Measurements from ENCODE around the gene RUFY4.

DNA sequence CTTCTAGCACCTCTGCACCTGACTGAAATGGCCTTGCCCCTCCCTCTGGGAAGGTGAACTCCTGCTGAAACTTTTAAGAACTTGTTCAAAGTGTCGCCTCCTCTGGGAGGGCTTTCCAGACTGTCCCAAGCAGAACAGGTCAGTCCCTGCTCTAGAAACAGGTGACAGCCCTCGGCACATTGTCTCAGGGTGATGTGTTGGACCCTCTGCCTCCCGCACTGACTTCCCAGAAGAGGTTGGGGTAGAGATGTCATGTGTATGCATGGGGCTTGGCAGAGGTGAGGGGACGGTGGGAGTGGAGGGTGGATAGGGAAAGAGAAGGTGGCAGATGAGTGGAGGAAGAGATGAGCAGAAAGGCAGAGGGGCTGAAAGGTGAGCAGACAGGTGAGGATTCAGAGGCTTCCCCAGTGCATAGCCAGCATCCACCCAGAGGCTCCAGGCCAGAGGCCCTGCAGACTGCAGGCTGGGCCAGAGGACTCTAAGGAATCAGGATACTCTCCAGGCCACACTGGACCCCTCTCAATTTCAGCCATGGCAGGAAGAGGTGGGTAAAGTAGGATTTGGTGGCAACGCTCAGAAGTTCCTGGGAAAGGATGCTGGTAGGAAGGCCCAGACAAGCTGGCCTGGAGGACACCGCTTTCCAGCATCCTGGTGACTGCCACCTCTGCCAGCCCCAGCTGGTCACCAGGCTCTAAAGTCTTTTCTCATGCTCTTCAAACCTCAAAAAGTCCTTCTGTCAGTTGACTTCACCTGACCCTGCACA, 41.4 kb upstream of the RUFY4 start:
- TF ChIP-seq POLR2A (IDR thresholded peaks at IDR 0.05), result no peak
- TF ChIP-seq, protein P1, sequence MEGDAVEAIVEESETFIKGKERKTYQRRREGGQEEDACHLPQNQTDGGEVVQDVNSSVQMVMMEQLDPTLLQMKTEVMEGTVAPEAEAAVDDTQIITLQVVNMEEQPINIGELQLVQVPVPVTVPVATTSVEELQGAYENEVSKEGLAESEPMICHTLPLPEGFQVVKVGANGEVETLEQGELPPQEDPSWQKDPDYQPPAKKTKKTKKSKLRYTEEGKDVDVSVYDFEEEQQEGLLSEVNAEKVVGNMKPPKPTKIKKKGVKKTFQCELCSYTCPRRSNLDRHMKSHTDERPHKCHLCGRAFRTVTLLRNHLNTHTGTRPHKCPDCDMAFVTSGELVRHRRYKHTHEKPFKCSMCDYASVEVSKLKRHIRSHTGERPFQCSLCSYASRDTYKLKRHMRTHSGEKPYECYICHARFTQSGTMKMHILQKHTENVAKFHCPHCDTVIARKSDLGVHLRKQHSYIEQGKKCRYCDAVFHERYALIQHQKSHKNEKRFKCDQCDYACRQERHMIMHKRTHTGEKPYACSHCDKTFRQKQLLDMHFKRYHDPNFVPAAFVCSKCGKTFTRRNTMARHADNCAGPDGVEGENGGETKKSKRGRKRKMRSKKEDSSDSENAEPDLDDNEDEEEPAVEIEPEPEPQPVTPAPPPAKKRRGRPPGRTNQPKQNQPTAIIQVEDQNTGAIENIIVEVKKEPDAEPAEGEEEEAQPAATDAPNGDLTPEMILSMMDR (IDR thresholded peaks at IDR 0.05), result no peak

Measured in testis (tissue), 2 donors.